ENCODE measurements around the gene SINHCAF.
"Not testable (repeated sequence)": the region's sequence is repeated elsewhere in the genome, so short reads cannot be mapped to it uniquely, and the experiment has no call there.

SINHCAF gene

DNA sequence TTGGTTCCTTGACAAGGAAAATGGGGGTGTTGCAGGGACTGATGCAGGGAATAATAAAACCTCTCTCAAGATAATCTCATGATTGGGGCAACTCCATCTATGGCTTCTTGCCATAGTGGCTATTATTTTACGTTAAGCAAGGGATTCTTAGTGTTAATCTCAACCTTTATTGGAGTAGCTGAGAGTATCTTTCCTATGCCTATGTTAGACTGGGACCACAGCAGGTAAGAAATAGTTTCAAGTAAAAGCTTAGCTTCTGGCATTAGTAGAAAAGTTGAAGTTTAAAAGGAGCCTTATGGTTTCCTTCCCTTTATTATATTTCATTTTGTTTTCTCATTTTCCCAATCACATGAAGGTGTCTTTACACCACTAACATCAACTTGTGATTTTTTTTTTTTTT, 16.7 kb downstream of the SINHCAF start:
- no peak for DNase-seq (ENCODE audit: low read depth in 2 of 2)

DNA sequence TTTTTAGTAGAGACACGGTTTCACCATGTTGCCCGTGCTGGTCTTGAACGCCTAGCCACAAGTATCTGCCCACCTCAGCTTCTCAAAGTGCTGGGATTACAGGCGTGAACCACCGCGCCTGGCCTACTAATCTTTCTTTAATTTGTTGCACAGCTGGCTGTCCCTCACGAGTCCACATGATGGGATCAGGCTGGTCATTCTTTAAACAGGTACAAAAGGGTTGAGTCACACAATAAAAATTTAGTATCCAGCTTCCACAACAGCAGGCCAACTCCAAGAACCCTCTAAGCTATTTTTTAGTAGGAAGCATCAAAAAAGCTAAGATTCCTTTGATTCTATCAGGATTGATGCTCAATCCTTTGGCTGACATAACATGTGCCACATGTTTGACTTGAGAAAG, 17.8 kb downstream of the SINHCAF start:
- DNase-seq (ENCODE audit: low read depth in 2 of 2) = no peak

DNA sequence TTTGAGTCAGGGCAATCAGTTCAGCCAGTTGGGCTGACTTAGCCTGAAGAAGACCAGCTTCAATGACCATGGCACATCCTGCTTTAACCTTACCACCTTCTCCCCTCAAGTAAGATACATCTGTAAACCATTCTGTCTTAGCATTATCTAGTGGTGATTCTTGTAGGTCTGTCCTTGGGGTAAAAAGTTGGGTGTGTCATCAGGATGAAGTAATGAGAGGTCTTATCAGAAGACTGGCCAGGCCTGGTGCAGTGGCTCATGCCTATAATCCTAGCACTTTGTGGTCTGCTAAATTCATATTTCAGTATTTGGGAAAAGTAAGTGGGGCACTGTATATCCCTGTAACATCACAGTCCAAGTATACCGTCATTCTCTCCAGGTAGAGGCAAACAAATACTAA, 19.1 kb downstream of the SINHCAF start:
- DNase-seq (ENCODE audit: low read depth in 2 of 2) = no peak

DNA sequence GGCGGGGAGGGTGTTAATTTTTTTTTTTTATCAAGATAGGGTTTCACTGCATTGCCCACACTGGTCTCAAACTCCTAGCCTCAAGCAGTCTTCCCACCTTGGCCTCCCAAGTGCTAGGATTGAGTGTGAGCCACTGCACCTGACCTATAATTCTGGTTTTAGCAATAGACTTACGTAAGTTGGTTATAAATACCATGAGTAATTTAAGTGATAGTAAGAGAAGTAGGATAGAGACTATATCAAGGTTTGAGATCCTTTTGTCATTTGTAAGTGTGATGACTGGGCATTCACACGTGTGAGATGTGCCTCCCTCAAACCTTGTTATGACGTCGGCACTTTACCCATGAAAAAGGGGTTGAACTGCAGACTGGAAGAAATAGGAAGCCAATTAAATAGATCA, 22.5 kb downstream of the SINHCAF start:
- DNase-seq (ENCODE audit: low read depth in 2 of 2) = no peak

DNA sequence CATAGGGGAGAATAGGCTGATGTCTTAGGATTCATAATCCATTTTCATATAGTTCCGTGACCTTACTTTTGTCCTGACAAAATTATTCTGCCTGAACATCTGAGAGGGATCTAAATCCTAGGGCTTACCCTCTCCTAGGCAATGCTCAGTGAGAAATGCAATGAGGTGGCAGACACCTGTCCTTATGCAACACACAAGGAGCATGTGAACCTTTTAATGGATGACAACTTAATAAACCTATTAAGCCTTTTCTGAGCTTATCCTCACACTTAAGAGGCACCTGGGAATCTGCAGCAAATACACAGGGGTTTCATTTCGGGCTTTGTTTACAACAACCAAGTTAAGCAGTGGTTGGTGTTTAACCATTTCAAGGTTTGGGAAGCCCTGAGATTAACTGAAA, 24.6 kb downstream of the SINHCAF start:
- no peak for DNase-seq (ENCODE audit: low read depth in 2 of 2)

DNA sequence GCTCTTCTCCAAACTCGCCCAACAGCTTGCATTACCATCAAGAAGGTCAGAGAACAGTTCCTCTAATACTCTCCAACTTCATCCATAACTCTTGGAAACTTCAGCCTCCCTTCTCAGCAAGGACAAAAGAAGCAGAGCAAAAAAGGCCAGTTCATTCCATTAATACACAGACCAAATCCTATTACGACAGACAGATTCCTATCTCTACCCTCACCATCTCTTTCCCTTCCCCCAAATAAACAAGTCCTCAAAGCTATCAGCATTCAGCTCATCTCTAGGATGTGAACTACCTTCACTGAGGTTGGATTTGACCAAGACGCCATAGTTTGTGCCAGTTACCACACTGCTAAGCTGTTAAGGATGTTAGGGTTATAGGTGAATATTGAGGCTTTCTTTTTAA, 25.2 kb downstream of the SINHCAF start:
- no peak for DNase-seq (ENCODE audit: low read depth in 2 of 2)

DNA sequence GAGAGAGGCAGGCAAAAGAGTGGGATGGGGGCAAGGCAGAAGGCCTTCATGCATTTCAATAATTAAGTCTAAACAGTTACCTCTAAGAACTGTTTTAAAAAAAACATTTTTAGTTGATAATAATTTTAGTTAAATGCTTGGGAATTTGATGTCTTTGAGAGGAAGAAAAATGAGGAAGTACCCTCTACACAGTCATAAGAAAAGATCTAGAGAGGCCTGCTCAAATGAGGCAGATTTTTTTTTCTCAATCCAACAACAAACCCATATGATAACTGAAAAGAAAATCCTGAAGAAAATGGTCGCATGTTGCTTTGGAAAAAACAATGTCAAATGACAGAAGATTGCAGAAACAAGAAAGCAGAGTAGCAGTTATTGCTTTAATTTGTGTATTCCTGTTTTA, 25.6 kb downstream of the SINHCAF start:
- no peak for DNase-seq (ENCODE audit: low read depth in 2 of 2)

DNA sequence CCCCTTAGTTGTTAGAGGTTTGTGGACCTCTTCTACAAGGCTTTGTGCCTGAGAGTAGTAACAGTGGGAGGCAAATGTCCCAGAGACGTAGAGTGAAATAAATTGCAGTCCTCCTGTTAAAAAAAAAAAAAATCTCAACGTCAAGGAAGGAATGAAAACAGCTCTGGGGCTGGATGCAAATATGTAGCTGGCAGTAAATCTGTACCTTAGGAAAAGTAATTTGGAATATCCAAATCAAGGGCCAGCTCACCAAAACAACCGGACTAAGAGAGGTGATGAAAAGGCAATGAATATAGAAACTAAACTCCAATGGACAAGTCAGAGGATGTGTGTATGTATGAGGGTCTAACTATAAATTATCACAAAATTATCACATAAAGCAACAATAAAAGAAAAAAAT, 27.0 kb downstream of the SINHCAF start:
- DNase-seq (ENCODE audit: low read depth in 2 of 2) = no peak

DNA sequence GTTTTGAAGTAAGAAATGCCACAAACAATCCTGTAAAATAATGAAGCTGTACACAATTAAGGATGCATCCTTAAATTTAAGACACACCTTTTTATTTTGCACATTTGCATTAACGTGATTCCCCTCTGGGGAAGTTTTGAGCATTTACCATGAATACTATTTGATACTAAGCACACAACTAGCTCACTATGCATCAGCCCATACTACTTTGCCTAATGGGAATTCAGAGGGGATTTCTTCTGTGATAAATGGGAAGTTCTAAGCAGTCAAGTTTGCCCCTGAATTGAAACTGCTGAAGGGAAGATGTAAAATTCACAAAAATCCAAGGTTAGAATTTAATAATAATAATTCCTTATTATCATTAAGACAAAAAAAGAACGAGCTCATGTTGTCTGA, 27.4 kb downstream of the SINHCAF start:
- no peak for DNase-seq (ENCODE audit: low read depth in 2 of 2)

DNA sequence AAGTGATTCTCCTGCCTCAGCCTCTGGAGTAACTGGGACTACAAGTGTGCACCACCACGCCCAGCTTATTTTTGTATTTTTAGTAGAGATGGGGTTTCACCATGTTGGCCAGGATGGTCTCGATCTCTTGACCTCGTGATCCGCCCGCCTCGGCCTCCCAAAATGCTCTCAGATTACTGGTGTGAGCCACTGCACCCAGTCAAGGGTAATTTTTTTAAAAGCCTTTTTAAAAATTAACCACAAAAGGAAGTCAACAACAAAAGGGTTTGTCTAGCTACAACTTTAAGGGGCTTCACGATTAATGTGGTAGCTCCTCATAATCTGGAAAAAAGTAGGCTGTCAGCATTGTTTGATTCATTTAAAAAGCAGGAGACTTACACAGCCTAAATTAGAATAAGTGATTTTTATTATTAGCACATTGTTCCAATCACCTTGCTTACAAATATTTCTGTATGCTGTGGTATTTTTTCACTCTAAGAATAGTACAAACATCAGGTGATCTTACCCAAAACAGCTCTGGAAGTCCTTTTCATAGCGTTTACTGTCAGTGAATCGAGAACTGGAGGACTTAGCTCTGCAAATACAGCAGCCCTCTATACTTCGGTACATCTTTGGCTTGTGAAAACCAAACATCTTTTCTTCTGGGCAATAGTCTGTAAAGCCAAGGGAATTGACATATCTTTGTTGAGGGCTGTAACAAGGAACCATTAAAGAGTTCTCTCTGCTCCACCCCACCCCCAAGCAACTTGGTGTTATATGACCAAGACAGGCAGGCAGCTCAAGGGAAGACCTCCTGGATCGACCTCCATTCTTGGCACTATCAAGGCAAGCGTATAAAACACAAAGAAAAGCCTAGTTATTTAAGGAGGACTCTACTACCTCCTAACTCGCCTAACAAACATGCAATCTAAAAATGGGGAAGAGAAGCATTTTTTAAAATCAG, 28.1 kb downstream of the SINHCAF start:
- DNase-seq (ENCODE audit: low read depth in 2 of 2) = no peak

DNA sequence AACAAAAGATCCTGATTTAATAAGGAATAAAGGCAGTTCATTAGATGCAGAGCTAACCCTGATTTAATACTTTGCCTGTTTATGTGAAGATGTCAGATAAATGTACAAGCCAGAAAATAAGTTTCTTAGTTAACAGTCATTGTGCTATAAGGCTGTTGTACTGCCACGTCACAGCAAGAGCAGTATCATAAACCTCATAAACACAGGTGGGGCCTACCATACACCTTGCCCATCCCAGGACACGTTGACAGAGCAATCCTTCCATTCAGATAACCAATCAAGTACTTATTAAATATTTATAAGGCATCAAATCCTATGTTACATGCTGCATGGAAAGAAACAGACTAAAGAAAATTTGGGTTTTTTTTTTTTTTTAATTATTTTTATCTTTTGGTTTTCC, 36.5 kb downstream of the SINHCAF start:
- DNase-seq (ENCODE audit: low read depth in 2 of 2) = no peak

DNA sequence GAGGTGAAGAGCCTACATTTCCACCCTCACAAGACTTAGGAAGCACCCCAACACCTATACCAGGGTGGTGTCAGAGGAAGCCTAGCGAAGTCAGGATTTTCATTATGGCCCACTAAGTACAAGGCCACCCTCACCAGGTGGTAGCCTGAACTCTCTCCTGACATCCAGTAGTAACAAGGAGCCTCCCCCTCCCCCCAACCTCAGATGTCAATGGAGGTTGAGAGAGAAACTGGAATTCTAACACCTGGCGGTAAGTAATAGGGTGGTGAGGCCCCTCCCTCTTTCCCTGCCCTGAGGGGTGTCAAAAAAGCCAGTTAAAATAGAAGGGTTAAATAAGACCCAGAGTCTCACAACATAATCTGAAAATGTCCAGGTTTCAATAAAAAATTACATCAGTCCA, 37.6 kb downstream of the SINHCAF start:
- DNase-seq (ENCODE audit: low read depth in 2 of 2) = no peak

DNA sequence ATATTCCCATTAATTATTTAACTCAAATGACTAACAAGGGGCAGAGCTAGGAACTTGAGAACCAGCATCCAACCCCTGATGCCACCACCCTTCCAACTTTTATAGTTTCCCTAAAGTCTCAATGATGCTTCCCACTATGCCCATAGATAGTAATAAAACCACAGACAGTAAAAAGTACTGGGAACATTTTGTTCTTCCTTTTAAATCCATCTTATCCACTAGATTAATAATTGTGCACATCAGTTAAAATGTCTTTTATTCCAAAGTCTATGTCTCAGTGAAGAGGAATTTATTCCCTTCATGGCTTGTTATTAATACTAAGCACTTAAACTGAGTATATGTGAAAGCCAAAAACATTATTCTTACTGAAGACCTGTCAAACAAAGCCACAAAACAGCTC, 45.8 kb downstream of the SINHCAF start:
- DNase-seq (ENCODE audit: low read depth in 2 of 2) = no peak

DNA sequence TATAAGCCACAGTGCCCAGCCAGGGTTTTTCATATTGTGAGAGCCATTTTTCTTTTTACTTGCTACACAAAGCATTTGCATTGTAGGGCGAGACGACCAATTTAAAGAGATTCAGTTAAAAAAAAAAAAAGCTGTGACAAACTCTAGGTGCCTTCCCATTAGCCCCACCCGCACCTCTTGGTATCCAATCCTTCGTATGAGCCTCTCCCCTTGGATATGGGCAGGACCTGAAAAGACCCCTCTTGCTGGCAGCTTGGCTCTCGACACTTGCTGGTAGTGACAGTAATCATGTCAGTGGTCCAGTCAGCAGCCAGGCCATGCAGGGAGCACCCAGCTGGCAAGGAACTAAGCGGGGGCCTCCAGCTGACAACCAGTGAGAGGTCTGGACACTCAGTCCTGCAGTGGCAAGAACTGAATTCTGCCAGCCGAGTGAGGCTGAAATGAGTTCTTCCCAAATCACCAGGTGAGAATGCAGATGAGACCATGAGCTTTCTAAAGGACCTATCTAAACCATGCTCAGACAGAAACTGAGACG, 46.5 kb downstream of the SINHCAF start:
- DNase-seq (ENCODE audit: low read depth in 2 of 2) = no peak

DNA sequence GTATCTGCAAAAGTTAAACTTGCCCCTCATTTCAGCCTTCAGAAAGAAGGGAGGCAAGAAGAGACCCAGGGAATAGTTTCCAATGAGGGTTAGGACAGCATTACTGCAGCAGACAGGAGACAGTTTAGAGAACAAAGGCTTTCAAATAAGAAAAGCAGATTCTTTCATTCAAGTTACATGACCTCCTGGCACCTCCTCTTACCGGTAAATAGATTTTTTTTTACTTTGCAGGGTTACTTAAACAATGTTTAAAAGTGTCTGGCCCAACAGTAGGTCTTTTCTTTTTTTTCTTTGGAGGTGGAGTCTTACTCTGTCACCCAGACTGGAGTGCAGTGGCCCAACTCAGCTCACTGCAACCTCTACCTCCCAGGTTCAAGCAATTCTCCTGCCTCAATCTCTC, 47.1 kb downstream of the SINHCAF start:
- no peak for DNase-seq (ENCODE audit: low read depth in 2 of 2)

DNA sequence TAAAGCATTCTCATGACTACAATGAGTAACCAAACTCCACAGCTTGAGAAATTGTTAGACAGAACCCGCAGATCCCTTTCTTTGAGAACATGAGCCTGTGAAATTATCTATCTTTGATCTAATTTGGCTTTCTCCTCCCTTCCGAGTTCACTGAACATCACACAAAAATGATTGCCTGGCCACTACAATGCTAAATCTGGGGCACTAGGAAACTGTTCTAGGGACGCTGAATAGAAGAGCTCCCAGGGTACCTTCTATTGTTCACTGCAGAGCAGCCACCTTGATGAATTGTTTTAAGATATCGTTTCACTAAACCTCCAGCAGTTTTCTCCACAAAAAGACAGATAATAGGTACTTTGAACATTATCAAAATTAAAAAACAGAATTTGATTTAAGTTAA, 47.5 kb downstream of the SINHCAF start:
- DNase-seq (ENCODE audit: low read depth in 2 of 2) = no peak

DNA sequence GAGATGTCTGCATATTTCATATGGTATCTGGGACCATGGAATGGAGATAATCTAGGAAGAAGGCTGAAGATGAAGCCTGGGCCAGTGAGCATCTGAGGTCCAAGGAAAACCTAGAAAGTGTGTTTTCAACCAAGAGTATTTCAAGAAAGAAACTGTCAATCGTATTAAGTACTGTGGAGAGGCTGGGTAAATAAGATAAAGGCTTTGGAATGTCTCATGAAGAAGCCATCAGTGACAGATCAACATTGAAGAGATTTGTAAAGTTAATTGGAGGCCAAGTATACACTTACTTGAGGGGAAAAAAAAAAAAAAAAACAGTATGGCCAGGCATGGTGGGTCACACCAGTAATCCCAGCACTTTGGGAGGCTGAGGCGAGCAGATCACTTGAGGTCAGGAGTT, 48.9 kb downstream of the SINHCAF start:
- no peak for DNase-seq (ENCODE audit: low read depth in 2 of 2)

DNA sequence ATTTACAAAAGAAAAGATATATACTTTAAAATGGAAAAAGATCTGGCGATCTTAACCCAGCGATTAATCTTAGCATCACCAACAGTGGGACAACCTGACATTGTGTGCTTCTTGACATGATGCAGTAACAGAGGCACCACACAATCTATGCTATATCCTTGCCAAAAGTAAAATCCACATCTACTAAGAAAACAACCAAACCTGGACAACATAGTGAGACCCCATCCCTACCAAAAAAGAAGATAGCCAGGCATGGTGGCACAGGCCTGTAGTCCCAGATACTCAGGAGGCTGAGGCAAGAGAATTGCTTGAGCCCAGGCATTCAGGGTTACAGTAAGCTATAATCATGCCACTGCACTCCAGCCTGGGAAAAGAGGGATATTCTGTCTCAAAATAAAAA, 50.5 kb downstream of the SINHCAF start:
- DNase-seq (ENCODE audit: low read depth in 2 of 2) = no peak

DNA sequence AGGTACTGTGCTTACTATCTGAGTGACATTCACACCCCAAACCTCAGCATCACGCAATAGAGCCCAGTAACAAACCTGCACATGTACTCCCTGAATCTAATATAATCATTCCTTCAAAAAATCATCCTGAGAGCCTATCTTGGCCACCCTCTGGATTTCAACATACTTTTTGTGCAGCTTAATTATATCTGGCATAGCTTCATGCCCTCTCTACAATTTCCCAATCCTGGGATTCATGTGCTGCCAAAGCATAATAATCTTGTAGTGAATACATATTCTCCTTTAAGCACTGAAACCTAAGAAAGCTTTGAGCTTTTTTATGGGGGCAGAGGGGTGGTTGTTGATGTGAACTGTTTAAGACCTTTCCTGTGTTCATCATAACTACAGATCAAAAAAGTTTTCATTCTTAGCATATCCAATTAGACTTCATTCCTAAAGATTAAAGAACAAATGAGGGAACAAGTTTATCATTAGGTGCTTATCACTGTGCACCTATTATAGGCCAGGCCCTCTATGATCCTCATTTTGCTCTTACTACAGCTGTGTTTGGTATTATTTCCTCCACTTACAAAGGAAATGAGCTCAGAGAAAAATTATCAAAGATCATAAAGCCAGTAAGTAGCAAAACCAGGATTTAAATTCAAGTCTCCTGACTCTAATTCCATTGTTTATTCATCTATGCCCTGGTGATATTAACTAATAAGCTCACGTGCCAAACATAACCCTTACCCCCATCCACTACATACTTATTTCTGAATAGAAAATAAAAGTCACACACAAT, 51.2 kb downstream of the SINHCAF start:
- DNase-seq (ENCODE audit: low read depth in 2 of 2) = no peak

DNA sequence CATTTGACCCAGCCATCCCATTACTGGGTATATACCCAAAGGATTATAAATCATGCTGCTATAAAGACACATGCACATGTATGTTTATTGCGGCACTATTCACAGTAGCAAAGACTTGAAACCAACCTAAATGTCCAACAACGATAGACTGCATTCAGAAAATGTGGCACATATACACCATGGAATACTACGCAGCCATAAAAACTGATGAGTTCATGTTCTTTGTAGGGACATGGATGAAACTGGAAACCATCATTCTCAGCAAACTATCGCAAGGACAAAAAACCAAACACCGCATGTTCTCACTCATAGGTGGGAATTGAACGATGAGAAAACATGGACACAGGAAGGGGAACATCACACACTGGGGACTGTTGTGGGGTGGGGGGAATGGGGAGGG, 52.2 kb downstream of the SINHCAF start:
- not testable (repeated sequence) for DNase-seq (ENCODE audit: low read depth in 2 of 2)

DNA sequence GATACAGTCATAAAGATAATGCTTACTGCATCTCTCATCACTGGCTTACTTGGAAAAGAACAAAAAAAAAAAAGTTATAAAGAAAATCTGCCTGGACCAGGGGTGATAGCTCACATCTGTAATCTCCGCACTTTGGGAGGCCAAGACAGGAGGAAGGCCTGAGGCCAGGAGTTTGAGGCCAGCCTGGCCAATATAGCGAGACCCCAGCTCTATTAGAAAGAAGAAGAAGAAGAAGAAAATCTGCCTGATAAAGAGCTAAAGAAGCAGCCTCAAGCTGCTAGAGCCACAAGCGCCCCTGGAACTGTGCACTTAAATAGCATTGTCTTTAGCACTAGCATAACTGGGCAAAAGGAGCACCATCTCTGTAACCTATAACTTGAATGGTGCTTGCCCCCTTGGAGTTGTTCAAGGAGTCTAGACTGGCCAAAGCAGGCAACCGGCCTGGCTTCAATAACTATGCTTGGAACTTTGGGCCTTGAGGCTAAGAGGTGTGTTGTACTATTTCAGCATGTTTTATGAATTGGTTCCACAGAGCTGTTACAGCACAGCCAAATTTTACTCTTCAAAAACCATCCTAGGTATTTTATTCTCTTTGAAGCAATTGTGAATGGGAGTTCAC, 53.2 kb downstream of the SINHCAF start:
- DNase-seq (ENCODE audit: low read depth in 2 of 2) = no peak

DNA sequence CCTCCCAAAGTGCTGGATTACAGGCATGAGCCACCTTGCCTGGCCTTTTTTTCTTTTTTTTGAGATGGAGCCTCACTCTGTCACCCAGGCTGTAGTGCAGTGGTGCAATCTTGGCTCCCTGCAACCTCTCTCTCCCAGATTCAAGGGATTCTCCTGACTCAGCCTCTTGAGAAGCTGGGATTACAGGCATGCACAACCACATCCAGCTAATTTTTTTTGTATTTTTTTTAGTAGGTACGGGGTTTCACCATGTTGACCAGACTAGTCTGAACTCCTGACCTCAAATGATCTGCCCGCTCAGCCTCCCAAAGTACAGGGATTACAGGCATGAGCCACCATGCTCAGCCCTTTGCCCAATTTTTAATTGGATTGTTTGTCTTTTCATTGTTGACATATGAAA, 58.0 kb downstream of the SINHCAF start:
- no peak for DNase-seq (ENCODE audit: low read depth in 2 of 2)

All from activated CD8-positive, alpha-beta memory T cell treated with anti-CD3 and anti-CD28 coated beads for 4 hours (primary cell).